Left ventricle myocardium superior (tissue), 1 donor: ENCODE data around the gene C1GALT1C1. TPM values are rescaled to one million over a fixed set of nuclear protein-coding genes. Genes with fewer than 3 reads are reported as not detected.
"Not testable (repeated sequence)": the region's sequence is repeated elsewhere in the genome, so short reads cannot be mapped to it uniquely, and the experiment has no call there.

Source experiments
- ATAC-seq: fragments of 200-7000 bp; cut with Tn5 transposase; one replicate; pipeline ENCODE4 v1.9.1; 2020; ENCODE audit warnings: mild to moderate bottlenecking, moderate library complexity
- DNase-seq: peaks from one replicate; pipeline ENCODE4 v3.0.0-alpha.2; 2020
- intact Hi-C: fragments of 100-400 bp; cut with micrococcal nuclease; formaldehyde crosslinking; loops from one replicate; pipeline ENCODE4 v1.11.0; 2022
- long read RNA-seq: library from polyadenylated mRNA; unstranded; transcript quantifications from one replicate; pipeline ENCODE4 v2.0.0, GENCODE V29; 2021
- total RNA-seq: library from RNA; stranded (reverse); fragmentation: NEBNext Ultra II Directional; extraction: Animal tissue kit (Norgen Biotek cat#: 25700); gene quantifications from one replicate; pipeline ENCODE4 v1.2.1, GENCODE V29; 2021
- donor health status: DM: no; HTN: yes; CAD: no; lungs with severe emphysema.

C1GALT1C1 gene
- 16.0 TPM for total RNA-seq
- long read RNA-seq, transcript C1GALT1C1-201 (2 exons, 1,613 nt): major isoform, 15 of 19 reads
- long read RNA-seq, partial matches to known transcripts: 0 of 19 reads
- long read RNA-seq, other reads (novel, unspliced or antisense): 4 of 19 reads

- intact Hi-C loops: no loop called here
- ATAC-seq (peak; percentile 99), DNase-seq (peak; percentile 95)
These were observed at the start of gene C1GALT1C1 for GRCh38 chrX:120629667-120630537. Gene C1GALT1C1, minus strand, starts transcription at chrX:120630054. Its CDS starts 2,888 bp downstream, at chrX:120627166.

- DNase-seq (no peak), ATAC-seq (no peak)
- intact Hi-C loops: no loop called here
These were observed 47.3 kb upstream of the C1GALT1C1 start for GRCh38 chrX:120677004-120677652.

- no peak for DNase-seq
- ATAC-seq: peak; percentile 31
- intact Hi-C loops: no loop called here
These were observed 43.1 kb upstream of the C1GALT1C1 start for GRCh38 chrX:120672841-120673530.

GRCh38 chrX:120672389-120672788 is 42.5 kb upstream of the C1GALT1C1 start:
- ATAC-seq (peak; percentile 97), DNase-seq (peak; percentile 50)
- intact Hi-C loops: no loop called here

- intact Hi-C loops: no loop called here
- ATAC-seq: peak; percentile 20
- DNase-seq: no peak
These were observed 42.1 kb upstream of the C1GALT1C1 start for GRCh38 chrX:120671963-120672362.

- ATAC-seq: no peak
- intact Hi-C loops: no loop called here
- DNase-seq: no peak
These were observed 38.5 kb upstream of the C1GALT1C1 start for GRCh38 chrX:120668357-120668756.

GRCh38 chrX:120664535-120664934 is 34.7 kb upstream of the C1GALT1C1 start:
- DNase-seq, intact Hi-C loops, ATAC-seq: not testable (repeated sequence)

- no peak for ATAC-seq
- intact Hi-C loops: no loop called here
These were observed 34.2 kb upstream of the C1GALT1C1 start for GRCh38 chrX:120664081-120664480.

GRCh38 chrX:120662662-120663061 is 32.8 kb upstream of the C1GALT1C1 start:
- DNase-seq (no peak), ATAC-seq (no peak)
- intact Hi-C loops: no loop called here

More at GRCh38 chrX:120664081-120664480, 34.2 kb upstream of the C1GALT1C1 start:
- no peak for DNase-seq

GRCh38 chrX:120660637-120661036 is 30.8 kb upstream of the C1GALT1C1 start:
- no peak for DNase-seq
- ATAC-seq: no peak
- intact Hi-C loops: no loop called here

- ATAC-seq (no peak), DNase-seq (no peak)
These were observed 23.1 kb upstream of the C1GALT1C1 start for GRCh38 chrX:120653000-120653399.

GRCh38 chrX:120652256-120652655 is 22.4 kb upstream of the C1GALT1C1 start:
- ATAC-seq, DNase-seq, intact Hi-C loops: not testable (repeated sequence)

More at GRCh38 chrX:120653000-120653399, 23.1 kb upstream of the C1GALT1C1 start:
- intact Hi-C loops: no loop called here

- ATAC-seq: no peak
- DNase-seq: no peak
These were observed 17.3 kb upstream of the C1GALT1C1 start for GRCh38 chrX:120647127-120647526.

GRCh38 chrX:120642871-120643270 is 13.0 kb upstream of the C1GALT1C1 start:
- ATAC-seq (no peak), DNase-seq (no peak)
- intact Hi-C loops: no loop called here

More at GRCh38 chrX:120647127-120647526, 17.3 kb upstream of the C1GALT1C1 start:
- intact Hi-C loops: no loop called here

- ATAC-seq (no peak), DNase-seq (no peak)
- intact Hi-C loops: no loop called here
These were observed 8.8 kb upstream of the C1GALT1C1 start for GRCh38 chrX:120638619-120639018.

- no peak for ATAC-seq
- intact Hi-C loops: no loop called here
- no peak for DNase-seq
These were observed 4.5 kb downstream of the C1GALT1C1 start for GRCh38 chrX:120625371-120625770.

GRCh38 chrX:120617996-120618630 is 11.7 kb downstream of the C1GALT1C1 start:
- ATAC-seq (no peak), DNase-seq (no peak)
- intact Hi-C loops: no loop called here

GRCh38 chrX:120614816-120615215 is 15.0 kb downstream of the C1GALT1C1 start:
- DNase-seq (no peak), ATAC-seq (no peak)
- intact Hi-C loops: no loop called here

- DNase-seq (no peak), ATAC-seq (no peak)
- intact Hi-C loops: no loop called here
These were observed 17.8 kb downstream of the C1GALT1C1 start for GRCh38 chrX:120612086-120612485.
